Measurements from ENCODE around the gene ATP10A. TPM values are rescaled to one million over a fixed set of nuclear protein-coding genes. Genes with fewer than 3 reads are reported as not detected.

Gene ATP10A
- total RNA-seq, 1 experiment from 2014 or later = not detected

DNA sequence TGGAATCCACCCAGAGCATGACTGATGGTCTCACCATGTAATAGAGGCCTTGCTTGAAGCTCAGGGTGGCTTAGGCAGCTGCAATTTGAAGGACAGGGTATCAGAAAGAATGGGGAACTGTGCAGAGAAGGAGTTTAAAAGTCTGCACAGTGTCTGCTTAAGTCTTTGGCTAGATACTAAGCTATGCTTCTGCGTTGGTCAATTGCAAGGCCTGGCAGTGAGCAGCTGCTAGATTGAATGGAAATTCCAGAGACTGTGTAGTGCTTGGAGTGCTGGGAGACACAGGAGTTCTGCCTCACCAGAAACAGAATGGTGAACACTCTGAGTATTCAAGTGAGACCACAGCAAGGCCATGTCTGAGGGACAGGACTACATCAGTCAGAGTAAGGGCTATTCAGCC is 17.3 kb upstream of the ATP10A start:
- no peak overlapping the region for H3K27ac ChIP-seq (ENCODE audit: low read length)
- H3K9me2 ChIP-seq (replicated peaks; ENCODE audit: insufficient read depth, low read length) = no peaks in the 10 kb centered on the region
- H3K4me3 ChIP-seq (ENCODE audit: low read length) = no peak overlapping the region
- no peaks in the 10 kb centered on the region for H3K4me1 ChIP-seq (ENCODE audit: low read length)
- no peak overlapping the region for H3K4me2 ChIP-seq (ENCODE audit: low read depth, low read length, poor library complexity, severe bottlenecking)
- H3K9ac ChIP-seq (ENCODE audit: low read length) = no peak overlapping the region
- no peaks in the 10 kb centered on the region for H3K36me3 ChIP-seq (ENCODE audit: insufficient read depth, low read length)
- H3K9me3 ChIP-seq (ENCODE audit: low read length) = peaks cover 18% of the 10 kb centered on the region
- H2AFZ ChIP-seq (ENCODE audit: low read length) = no peak overlapping the region
- H3K27me3 ChIP-seq (ENCODE audit: low read length) = no peaks in the 10 kb centered on the region
- H4K20me1 ChIP-seq (ENCODE audit: insufficient read depth, low read depth, low read length) = no peaks in the 10 kb centered on the region
- no peak for DNase-seq
- H3K79me2 ChIP-seq (ENCODE audit: low read length) = no peaks in the 10 kb centered on the region

DNA sequence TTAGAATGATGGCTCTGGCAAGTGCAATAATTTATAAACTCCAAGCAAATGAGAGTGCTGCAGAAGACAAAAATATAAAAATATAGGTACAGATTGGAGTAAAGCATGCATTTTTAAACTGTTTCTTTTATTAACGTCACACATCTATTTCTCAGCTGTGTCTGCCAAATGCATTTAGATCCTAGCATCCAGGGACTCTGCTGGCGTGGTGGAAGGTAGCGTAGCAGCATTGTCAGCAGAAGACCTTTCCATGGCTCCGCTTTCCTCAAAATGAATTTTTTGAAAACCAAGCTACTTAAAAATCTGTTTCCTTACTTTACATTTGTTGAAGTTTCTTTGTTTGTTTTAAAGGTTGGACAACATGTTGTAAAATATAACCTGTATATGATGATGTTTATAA is 16.3 kb upstream of the ATP10A start:
- Histone ChIP-seq H3K4me3 (ENCODE audit: low read length) (no peak overlapping the region), H3K79me2 (ENCODE audit: low read length) (no peaks in the 10 kb centered on the region), H3K27ac (ENCODE audit: low read length) (no peak overlapping the region), H3K9me3 (ENCODE audit: low read length) (peaks cover 21% of the 10 kb centered on the region), H3K36me3 (ENCODE audit: insufficient read depth, low read length) (no peaks in the 10 kb centered on the region), H3K9me2 (replicated peaks; ENCODE audit: insufficient read depth, low read length) (no peaks in the 10 kb centered on the region), H3K4me2 (ENCODE audit: low read depth, low read length, poor library complexity, severe bottlenecking) (no peak overlapping the region), H2AFZ (ENCODE audit: low read length) (no peak overlapping the region), H4K20me1 (ENCODE audit: insufficient read depth, low read depth, low read length) (no peaks in the 10 kb centered on the region), H3K4me1 (ENCODE audit: low read length) (no peaks in the 10 kb centered on the region), H3K9ac (ENCODE audit: low read length) (no peak overlapping the region), H3K27me3 (ENCODE audit: low read length) (no peaks in the 10 kb centered on the region)
- DNase-seq = no peak

DNA sequence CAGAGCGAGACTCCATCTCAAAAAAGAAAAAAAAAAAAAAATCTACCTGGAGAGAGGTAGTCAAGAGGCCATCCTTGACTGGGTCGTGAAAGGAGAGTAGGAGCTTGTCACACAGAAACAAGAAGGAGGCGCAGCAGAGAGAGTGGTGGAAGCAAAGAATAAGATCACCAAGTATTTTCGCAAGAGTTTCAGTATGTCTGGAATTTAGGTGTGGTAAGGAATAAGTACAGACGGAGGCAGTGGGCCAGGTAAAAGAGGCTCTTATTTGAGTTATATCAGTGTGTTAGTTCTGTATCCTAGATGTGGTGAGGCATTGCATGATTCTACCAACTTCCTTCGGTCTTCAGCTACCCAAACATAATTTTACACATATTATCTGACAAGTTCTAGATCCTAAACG is 14.6 kb upstream of the ATP10A start:
- Histone ChIP-seq H3K9me2 (replicated peaks; ENCODE audit: insufficient read depth, low read length) (no peaks in the 10 kb centered on the region), H3K36me3 (ENCODE audit: insufficient read depth, low read length) (no peaks in the 10 kb centered on the region), H3K4me2 (ENCODE audit: low read depth, low read length, poor library complexity, severe bottlenecking) (no peak overlapping the region), H3K9ac (ENCODE audit: low read length) (no peak overlapping the region), H3K4me1 (ENCODE audit: low read length) (no peaks in the 10 kb centered on the region), H4K20me1 (ENCODE audit: insufficient read depth, low read depth, low read length) (no peaks in the 10 kb centered on the region), H2AFZ (ENCODE audit: low read length) (no peak overlapping the region), H3K9me3 (ENCODE audit: low read length) (peaks cover 24% of the 10 kb centered on the region), H3K4me3 (ENCODE audit: low read length) (no peak overlapping the region), H3K27ac (ENCODE audit: low read length) (no peak overlapping the region), H3K27me3 (ENCODE audit: low read length) (no peaks in the 10 kb centered on the region), H3K79me2 (ENCODE audit: low read length) (no peaks in the 10 kb centered on the region)
- no peak for DNase-seq

DNA sequence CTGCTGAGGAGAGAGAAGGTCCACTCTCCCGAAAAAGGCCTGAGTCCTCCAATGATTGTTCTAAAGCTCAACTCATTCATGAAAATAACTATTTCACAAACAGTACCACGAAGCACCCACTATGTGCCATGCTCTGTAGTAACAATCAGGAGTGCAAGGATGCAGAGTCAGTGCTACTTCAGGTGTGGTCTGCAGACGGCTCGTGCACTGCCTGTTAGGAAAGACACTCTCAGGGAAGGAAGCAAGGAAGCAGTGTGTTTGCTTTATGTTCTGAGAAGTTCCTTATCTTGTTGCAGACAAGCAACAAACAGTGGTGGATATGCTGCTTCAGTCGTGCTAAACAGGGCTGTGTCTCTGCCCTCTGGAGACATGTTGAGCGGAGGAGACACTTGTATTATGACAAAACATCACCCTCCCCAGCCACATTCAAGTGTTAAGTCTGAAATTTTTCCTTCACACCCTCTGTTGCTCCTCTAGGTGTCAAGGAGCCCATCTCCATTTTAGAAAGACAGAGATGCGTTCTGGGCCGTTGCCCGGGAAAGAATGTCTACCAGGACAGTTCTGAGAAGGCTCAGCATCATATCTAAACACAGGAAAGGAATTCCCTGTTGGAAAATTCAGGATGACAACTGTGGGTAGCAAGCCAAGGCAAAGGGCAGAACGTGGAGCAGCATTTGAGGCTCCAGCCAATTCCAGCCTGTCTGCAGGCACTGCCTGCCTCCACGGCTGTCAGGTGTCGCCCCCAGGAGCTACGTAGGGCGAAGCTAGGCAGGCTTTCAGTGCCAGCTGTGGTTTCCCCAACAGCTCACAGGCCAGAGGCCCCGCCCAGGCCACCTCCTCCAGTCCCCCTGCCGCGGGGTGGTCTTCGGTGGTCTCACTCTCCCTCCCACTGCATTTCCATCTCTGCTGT is 13.4 kb upstream of the ATP10A start:
- Histone ChIP-seq H2AFZ (ENCODE audit: low read length) (no peak overlapping the region), H3K9me2 (replicated peaks; ENCODE audit: insufficient read depth, low read length) (no peaks in the 10 kb centered on the region), H3K9ac (ENCODE audit: low read length) (no peak overlapping the region), H4K20me1 (ENCODE audit: insufficient read depth, low read depth, low read length) (no peaks in the 10 kb centered on the region), H3K9me3 (ENCODE audit: low read length) (peaks cover 21% of the 10 kb centered on the region), H3K27me3 (ENCODE audit: low read length) (no peaks in the 10 kb centered on the region), H3K27ac (ENCODE audit: low read length) (no peak overlapping the region), H3K4me3 (ENCODE audit: low read length) (no peak overlapping the region), H3K4me2 (ENCODE audit: low read depth, low read length, poor library complexity, severe bottlenecking) (no peak overlapping the region), H3K4me1 (ENCODE audit: low read length) (no peaks in the 10 kb centered on the region), H3K79me2 (ENCODE audit: low read length) (no peaks in the 10 kb centered on the region), H3K36me3 (ENCODE audit: insufficient read depth, low read length) (no peaks in the 10 kb centered on the region)
- no peak for DNase-seq

DNA sequence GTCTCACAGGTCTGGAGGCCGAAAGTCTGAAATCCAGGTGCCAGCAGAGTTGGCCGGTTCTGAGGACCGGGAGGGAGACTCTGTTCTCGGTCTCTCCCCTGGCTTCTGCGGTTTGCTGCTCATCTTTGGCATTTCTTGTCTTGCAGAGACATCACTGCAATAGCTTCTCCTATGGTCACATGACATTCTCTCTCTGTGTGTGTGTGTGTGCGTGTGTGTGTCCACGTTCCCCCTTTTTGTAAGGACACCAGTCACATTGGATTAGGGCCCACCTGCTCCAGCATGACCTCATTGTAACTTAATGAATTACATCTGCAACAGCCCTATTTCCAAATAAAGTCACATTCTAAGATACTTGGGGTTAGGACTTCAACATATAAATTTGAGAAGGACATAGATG is 12.4 kb upstream of the ATP10A start:
- no peak for DNase-seq
- no peak overlapping the region for H3K9ac ChIP-seq (ENCODE audit: low read length)
- H3K4me1 ChIP-seq (ENCODE audit: low read length) = no peaks in the 10 kb centered on the region
- H3K4me2 ChIP-seq (ENCODE audit: low read depth, low read length, poor library complexity, severe bottlenecking) = no peak overlapping the region
- H3K36me3 ChIP-seq (ENCODE audit: insufficient read depth, low read length) = no peaks in the 10 kb centered on the region
- no peaks in the 10 kb centered on the region for H3K9me2 ChIP-seq (replicated peaks; ENCODE audit: insufficient read depth, low read length)
- H3K27me3 ChIP-seq (ENCODE audit: low read length) = no peaks in the 10 kb centered on the region
- H3K27ac ChIP-seq (ENCODE audit: low read length) = no peak overlapping the region
- no peak overlapping the region for H3K4me3 ChIP-seq (ENCODE audit: low read length)
- H3K9me3 ChIP-seq (ENCODE audit: low read length) = peaks cover 23% of the 10 kb centered on the region
- no peaks in the 10 kb centered on the region for H3K79me2 ChIP-seq (ENCODE audit: low read length)
- no peak overlapping the region for H2AFZ ChIP-seq (ENCODE audit: low read length)
- H4K20me1 ChIP-seq (ENCODE audit: insufficient read depth, low read depth, low read length) = no peaks in the 10 kb centered on the region

DNA sequence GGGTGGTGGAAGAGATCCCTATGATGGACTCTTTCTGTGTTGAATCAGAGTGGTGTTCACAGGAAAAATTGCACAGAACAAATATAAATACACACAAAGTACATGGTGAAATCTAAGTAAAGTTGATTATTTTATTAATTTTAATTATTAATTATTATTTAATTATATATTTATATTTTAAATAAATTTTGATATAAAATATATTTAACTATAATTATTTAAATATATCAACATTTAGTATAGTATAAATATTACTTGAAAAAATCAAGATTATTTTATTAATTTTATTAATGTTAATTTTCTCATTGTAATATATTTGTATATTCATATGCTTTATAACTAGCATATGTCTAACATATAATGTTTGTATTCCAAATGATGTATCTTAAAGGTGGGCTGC is 11.3 kb upstream of the ATP10A start:
- H4K20me1 ChIP-seq (ENCODE audit: insufficient read depth, low read depth, low read length) = no peaks in the 10 kb centered on the region
- no peak overlapping the region for H3K4me2 ChIP-seq (ENCODE audit: low read depth, low read length, poor library complexity, severe bottlenecking)
- H3K27me3 ChIP-seq (ENCODE audit: low read length) = no peaks in the 10 kb centered on the region
- H3K9me2 ChIP-seq (replicated peaks; ENCODE audit: insufficient read depth, low read length) = no peaks in the 10 kb centered on the region
- H3K9ac ChIP-seq (ENCODE audit: low read length) = no peak overlapping the region
- no peaks in the 10 kb centered on the region for H3K79me2 ChIP-seq (ENCODE audit: low read length)
- no peak overlapping the region for H3K4me3 ChIP-seq (ENCODE audit: low read length)
- DNase-seq = no peak
- H2AFZ ChIP-seq (ENCODE audit: low read length) = no peak overlapping the region
- H3K4me1 ChIP-seq (ENCODE audit: low read length) = no peaks in the 10 kb centered on the region
- H3K9me3 ChIP-seq (ENCODE audit: low read length) = peaks cover 23% of the 10 kb centered on the region
- H3K27ac ChIP-seq (ENCODE audit: low read length) = no peak overlapping the region
- H3K36me3 ChIP-seq (ENCODE audit: insufficient read depth, low read length) = no peaks in the 10 kb centered on the region

DNA sequence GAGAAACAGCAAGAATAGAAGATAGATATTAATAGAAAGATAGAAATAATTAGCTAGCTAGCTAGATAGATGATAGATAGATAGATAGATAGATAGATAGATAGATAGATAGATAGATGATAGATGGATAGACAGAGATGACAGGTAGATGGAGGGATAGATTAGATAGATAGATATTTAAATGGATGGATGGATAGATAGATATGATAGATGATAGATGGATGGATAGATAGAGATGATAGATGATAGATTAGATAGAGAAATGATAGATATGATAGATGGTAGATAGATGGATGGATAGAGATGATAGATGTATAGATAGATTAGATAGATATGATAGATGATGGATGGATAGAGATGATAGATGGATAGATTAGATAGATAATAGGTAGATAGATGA is 8.3 kb upstream of the ATP10A start:
- Histone ChIP-seq H3K4me1 (ENCODE audit: low read length) (no peaks in the 10 kb centered on the region), H3K36me3 (ENCODE audit: insufficient read depth, low read length) (no peaks in the 10 kb centered on the region), H3K9me2 (replicated peaks; ENCODE audit: insufficient read depth, low read length) (no peaks in the 10 kb centered on the region), H3K27me3 (ENCODE audit: low read length) (no peaks in the 10 kb centered on the region), H3K27ac (ENCODE audit: low read length) (no peak overlapping the region), H2AFZ (ENCODE audit: low read length) (no peak overlapping the region), H3K9ac (ENCODE audit: low read length) (no peak overlapping the region), H3K4me3 (ENCODE audit: low read length) (no peak overlapping the region), H3K9me3 (ENCODE audit: low read length) (peaks cover 20% of the 10 kb centered on the region), H4K20me1 (ENCODE audit: insufficient read depth, low read depth, low read length) (no peaks in the 10 kb centered on the region), H3K4me2 (ENCODE audit: low read depth, low read length, poor library complexity, severe bottlenecking) (no peak overlapping the region), H3K79me2 (ENCODE audit: low read length) (no peaks in the 10 kb centered on the region)
- DNase-seq = no peak

DNA sequence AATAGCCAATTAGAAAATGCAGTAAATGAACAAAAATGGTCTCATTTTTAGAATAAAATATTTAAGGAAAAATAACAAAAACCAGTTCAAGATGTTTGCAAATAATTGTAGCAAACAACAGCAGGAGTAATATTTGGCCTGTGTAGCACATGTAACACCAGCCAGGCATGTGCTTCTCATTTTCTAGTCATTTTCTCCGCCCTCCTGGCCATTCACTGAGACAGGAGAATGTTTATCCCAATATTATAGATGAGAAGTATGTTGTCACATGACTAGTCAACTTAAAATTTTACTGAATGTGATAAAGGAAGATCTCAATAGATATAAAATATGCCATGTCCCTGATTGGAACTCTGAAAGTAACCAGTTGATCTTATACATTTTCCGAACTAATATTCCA is 7.8 kb upstream of the ATP10A start:
- H3K9me2 ChIP-seq (replicated peaks; ENCODE audit: insufficient read depth, low read length) = no peaks in the 10 kb centered on the region
- no peaks in the 10 kb centered on the region for H3K27me3 ChIP-seq (ENCODE audit: low read length)
- H3K27ac ChIP-seq (ENCODE audit: low read length) = no peak overlapping the region
- H3K4me1 ChIP-seq (ENCODE audit: low read length) = no peaks in the 10 kb centered on the region
- no peak overlapping the region for H3K9ac ChIP-seq (ENCODE audit: low read length)
- H3K4me2 ChIP-seq (ENCODE audit: low read depth, low read length, poor library complexity, severe bottlenecking) = no peak overlapping the region
- peaks cover 19% of the 10 kb centered on the region for H3K9me3 ChIP-seq (ENCODE audit: low read length)
- H3K4me3 ChIP-seq (ENCODE audit: low read length) = no peak overlapping the region
- no peaks in the 10 kb centered on the region for H4K20me1 ChIP-seq (ENCODE audit: insufficient read depth, low read depth, low read length)
- DNase-seq = no peak
- no peaks in the 10 kb centered on the region for H3K79me2 ChIP-seq (ENCODE audit: low read length)
- H2AFZ ChIP-seq (ENCODE audit: low read length) = no peak overlapping the region
- H3K36me3 ChIP-seq (ENCODE audit: insufficient read depth, low read length) = no peaks in the 10 kb centered on the region

All from Karpas-422 (cell line).